GM18520 (cell line): ENCODE results near the gene WEE2.
"Not testable (repeated sequence)": the region's sequence is repeated elsewhere in the genome, so short reads cannot be mapped to it uniquely, and the experiment has no call there.

Experiments
- ATAC-seq: cut with Tn5 transposase; IDR thresholded peaks from one replicate; pipeline ENCODE4 v1.9.1; 2021; ENCODE audit not compliant: unreplicated experiment

WEE2 gene

DNA sequence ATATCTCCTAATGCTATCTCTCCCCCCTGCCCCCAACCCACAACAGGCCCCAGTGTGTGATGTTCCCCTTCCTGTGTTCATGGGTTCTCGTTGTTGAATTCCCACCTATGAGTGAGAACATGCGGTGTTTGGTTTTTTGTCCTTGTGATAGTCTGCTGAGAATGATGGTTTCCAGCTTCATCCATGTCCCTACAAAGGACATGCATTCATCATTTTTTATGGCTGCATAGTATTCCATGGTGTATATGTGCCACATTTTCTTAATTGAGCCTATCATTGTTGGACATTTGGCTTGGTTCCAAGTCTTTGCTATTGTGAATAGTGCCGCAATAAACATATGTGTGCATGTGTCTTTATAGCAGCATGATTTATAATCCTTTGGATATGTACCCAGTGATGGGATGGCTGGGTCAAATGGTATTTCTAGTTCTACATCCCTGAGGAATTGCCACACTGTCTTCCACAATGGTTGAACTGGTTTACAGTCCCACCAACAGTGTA lies 62.0 kb downstream of the WEE2 start:
- not testable (repeated sequence) for ATAC-seq

DNA sequence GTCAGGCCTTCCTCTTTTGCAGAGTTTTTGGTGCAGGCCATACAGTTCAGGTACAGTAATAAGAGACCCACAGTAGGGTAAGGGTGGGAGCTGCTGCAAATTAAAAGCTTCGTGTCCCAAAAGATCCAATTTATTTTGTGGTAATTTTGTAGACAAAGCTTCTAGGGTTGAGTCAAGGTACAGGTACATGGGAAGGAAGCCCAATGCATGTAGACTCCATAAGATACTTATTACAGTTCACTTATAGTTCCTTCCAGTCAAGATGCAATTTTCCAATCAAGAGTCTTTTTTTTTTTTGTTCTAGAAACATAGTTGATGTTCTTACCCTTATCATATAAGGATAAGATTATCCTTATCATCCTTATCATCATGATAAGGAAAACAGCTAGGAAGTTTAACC lies 68.2 kb downstream of the WEE2 start, which contains the start of gene TAS2R4:
Gene TAS2R4 (plus strand): TSS at position 301 of the 400 bp plus-strand sequence. CDS start 1,815 bp downstream, outside the sequence.
- ATAC-seq, result no peak
